Measurements from ENCODE around the gene TXK.
"Not testable (repeated sequence)": the region's sequence is repeated elsewhere in the genome, so short reads cannot be mapped to it uniquely, and the experiment has no call there.

Gene TXK

DNA sequence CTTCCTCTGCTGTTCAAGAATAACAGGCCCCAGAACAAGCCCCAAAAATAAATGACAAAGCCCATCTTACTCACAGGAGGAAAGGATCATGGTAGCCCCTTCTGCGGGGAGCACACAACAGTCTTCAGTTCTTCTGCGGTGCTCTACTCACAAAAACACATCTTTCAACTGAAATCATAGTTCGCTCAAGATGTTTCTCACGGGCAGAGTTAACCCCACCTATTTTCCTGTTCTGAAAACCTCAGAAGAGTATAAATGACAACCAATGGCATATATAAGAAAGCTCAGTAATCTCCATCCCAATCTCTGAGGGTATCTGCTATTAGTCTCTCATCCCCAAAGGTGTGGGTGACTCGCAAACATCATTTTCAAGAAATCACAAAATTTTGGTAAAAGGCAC, at the start of gene TXK:
TSS of gene TXK (minus strand) at position 170 of the 400 bp plus-strand sequence. CDS start at position 90, 80 bp downstream.
- in situ Hi-C loops (cut with MboI; ENCODE audit: low sequenced_read_pairs), result loop anchor here (10.0 to 25.0 kb wide), 2 partner anchors 141 to 403 kb away; no protein-coding TSS in a partner anchor

- in situ Hi-C loops (cut with MboI; ENCODE audit: low sequenced_read_pairs), result no loop called here
These were observed 46.2 kb upstream of the TXK start for GRCh38 chr4:48180234-48180633.

GRCh38 chr4:48178931-48179330, 44.9 kb upstream of the TXK start:
- in situ Hi-C loops (cut with MboI; ENCODE audit: low sequenced_read_pairs), result no loop called here

DNA sequence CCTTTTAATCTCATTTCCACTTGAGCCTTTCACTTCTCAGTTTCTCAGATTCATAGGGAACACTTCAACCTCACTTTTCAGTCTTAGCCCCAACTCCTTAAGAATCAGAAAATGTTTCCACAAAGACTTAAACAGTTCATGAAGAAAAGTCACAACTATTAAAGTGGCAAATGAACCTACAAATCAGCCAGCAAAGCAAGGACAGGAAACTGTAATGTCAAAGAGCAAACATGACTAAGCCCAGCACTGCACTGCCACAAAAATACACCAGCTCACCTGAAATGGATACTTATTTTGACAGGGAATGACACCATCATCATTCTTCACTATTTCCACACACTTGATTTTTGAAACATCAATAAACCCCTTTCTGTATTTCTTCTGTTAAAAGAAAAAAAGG, 41.8 kb upstream of the TXK start:
- in situ Hi-C loops (cut with MboI; ENCODE audit: low sequenced_read_pairs), result no loop called here

GRCh38 chr4:48175328-48175727, 41.3 kb upstream of the TXK start:
- in situ Hi-C loops (cut with MboI; ENCODE audit: low sequenced_read_pairs), result no loop called here

DNA sequence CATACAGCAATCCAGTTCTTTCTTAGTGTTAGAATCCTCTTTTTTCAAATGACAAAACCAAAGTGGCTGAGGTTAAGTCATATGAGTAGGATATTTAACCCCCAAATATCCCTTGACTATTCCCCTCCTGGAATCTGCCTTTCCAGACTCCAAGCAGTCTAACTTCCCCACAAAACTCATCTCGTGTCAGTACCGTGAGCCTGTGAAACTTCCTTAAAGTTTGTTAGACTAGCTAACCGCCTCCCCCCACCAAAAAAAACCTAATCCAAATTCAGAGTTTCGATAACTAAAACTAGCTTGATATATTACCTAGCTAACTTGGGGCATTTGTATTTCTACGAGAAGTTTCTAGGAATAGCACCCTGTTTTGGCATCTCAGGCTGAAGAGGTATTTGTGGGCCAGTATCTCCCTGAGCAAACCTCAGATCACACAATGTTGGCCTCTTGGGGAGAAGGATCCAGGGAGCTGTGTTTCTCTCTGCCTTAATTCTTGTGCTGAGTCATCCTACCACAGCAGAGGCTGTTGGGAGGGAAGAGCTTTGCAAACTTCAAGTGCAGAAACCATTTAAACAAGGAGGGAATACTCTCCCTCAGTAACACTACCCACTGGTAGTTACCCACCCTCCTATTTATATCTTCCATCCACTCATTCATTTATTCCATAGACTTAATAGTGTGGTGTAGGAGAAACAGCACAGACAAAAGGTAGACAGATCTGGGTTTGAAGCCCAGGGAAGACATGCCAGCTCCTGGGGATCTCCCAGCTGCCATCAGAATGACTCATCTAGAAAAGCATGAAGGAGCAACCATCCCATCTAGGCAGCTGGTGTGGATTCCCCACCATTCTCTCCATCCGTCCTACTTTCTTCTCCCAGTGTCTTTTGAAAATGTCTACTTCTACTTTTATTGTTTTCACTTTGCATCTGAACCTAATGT, 39.3 kb upstream of the TXK start:
- in situ Hi-C loops (cut with MboI; ENCODE audit: low sequenced_read_pairs), result no loop called here

DNA sequence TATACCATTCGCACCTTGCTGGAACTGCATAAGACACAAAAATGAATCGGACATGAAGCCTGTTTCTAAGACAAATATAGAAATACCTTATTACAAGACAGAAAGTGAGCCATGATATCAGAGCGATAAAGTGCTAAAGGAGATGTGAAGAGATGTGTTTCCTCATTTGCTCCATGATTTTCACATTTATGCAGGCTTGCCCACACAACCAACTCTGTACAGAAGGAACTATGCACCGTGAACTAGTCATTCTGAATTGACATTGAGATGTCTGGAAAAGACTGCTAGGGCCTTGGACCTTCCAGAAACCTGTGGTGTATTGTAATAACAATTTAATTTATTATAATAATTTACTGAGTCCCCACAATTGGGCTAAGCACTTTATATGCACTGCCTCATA, 38.6 kb upstream of the TXK start:
- in situ Hi-C loops (cut with MboI; ENCODE audit: low sequenced_read_pairs), result no loop called here

- in situ Hi-C loops (cut with MboI; ENCODE audit: low sequenced_read_pairs), result no loop called here
These were observed 35.6 kb upstream of the TXK start for GRCh38 chr4:48169636-48170035.

GRCh38 chr4:48167538-48168263, 33.7 kb upstream of the TXK start:
- in situ Hi-C loops (cut with MboI; ENCODE audit: low sequenced_read_pairs), result no loop called here

DNA sequence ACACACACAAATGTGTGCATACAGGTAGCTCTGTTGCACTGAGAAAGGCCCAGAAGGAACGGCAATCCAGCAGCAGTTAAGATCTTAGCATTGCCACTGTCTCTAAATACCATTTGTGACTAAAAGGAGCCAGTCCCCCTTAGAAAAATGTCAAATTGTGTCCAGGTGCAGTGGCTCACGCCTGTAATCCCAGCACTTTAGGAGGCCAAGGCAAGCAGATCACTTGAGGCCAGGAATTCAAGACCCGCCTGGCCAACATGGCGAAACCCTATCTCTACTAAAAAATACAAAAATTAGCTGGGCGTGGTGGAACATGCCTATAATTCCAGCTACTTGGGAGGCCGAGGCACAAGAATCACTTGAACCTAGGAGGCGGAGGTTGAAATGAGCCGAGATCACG, 30.5 kb upstream of the TXK start:
- in situ Hi-C loops (cut with MboI; ENCODE audit: low sequenced_read_pairs), result not testable (repeated sequence)

DNA sequence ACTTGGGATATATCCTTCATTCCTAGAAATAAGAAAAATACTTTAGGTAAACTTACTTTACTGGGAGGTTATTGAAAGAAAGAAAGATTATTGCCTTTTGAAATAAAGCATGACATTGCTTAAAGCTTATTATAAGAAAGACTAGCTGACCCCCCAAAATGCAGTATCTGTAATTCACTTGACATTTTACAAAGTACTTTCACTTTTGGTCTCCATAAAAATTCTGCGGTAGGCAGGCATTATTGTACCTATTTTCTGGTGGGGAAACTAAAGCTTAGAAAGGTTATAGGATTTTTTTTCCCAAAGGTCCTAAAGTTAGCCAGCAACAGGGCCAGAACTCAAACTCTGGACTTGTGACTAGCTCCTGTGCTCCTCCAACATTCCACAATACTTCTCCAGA, 29.7 kb upstream of the TXK start:
- in situ Hi-C loops (cut with MboI; ENCODE audit: low sequenced_read_pairs), result no loop called here

DNA sequence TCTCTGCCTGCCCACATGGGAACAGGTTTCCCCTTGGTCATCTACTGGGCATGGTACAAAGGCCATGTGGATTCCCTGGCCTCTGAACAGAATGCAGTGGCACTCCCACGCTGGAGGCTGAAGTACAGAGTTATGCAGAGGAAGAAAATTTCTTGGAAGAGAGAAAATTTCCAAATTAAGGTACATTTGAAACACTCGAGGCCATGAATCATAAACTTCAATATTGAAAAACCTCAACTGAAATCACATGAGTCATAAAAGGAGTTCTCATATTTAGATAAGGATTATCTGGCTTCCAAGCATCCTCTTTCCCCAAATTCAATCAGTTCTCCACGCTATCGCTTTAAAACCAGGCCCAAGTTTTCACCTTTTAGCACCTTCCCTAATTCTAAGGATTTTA, 28.1 kb upstream of the TXK start:
- in situ Hi-C loops (cut with MboI; ENCODE audit: low sequenced_read_pairs), result no loop called here

- in situ Hi-C loops (cut with MboI; ENCODE audit: low sequenced_read_pairs), result no loop called here
These were observed 23.2 kb upstream of the TXK start for GRCh38 chr4:48157271-48157670.

DNA sequence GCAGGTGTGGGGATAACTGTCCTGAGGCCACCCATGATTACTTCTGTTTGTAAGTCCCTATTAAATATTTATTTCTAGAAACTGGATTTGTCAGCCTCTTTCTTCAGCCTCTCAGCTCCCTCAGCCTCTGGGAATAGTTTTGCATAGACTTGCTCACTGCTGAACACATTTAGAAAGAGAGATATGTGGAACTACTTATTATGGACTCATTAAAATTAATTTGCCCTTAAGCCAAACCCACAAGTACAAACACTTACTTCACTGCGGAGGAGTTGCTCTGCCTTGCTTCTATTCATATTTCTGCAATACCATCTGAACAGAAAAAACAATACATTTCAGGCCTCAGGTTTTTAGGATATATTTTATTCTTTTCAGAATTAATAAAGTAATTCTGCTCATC, 22.4 kb upstream of the TXK start:
- in situ Hi-C loops (cut with MboI; ENCODE audit: low sequenced_read_pairs), result no loop called here

DNA sequence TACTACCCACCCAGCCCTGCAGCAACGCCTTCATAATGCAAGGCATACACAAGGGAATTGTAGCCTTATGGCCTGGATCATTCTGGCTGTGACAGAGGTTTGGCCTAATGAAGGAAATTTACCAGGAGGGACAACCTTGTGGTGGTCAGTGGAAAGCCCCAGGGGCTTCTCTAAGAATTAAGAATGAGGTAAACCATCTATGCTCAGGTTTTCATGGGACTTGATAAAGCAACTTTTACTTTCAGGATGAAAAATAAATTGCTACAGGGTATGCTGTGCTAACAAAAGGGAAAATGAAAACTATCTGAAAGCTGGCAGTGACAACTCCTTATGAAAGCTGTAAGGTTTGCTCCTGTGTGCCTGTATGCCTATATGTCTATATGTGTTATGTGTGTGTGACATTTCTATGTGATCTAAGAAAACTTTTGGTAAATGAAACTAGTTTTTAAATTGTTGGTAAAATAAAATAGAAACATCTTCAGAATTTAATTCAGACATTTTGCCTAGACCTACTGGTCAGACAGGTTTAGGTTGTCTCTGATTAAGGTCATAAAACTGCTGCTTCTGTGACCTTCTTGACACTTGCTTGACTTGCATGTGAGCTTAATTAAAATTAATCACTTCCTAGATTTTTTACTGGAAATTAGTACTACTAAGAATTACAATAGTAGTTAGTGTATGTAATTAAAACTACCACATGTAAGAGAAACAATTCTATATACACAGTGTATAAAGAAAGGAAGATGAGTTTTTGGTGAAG, 19.9 kb upstream of the TXK start:
- in situ Hi-C loops (cut with MboI; ENCODE audit: low sequenced_read_pairs), result no loop called here

DNA sequence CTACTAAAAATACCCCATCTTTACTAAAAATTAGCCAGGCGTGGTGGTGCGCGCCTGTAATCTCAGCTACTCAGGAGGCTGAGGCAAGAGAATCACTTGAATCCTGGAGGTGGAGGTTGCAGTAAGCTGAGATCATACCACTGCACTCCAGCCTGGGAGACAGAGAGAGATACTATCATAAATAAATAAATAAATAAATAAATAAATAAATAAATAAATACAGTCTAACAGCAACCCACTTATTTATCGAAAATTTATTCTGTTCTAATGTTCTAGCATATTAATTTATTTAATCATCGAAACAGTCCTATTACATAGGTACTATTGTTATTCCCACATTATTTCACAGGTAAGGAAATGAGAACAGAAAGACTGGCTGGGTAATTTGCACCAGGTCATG, 18.2 kb upstream of the TXK start:
- in situ Hi-C loops (cut with MboI; ENCODE audit: low sequenced_read_pairs), result no loop called here

GRCh38 chr4:48149827-48150370, 15.8 kb upstream of the TXK start:
- in situ Hi-C loops (cut with MboI; ENCODE audit: low sequenced_read_pairs), result loop anchor here (25.0 kb wide), 1 partner anchor 387 kb away; no protein-coding TSS in a partner anchor

DNA sequence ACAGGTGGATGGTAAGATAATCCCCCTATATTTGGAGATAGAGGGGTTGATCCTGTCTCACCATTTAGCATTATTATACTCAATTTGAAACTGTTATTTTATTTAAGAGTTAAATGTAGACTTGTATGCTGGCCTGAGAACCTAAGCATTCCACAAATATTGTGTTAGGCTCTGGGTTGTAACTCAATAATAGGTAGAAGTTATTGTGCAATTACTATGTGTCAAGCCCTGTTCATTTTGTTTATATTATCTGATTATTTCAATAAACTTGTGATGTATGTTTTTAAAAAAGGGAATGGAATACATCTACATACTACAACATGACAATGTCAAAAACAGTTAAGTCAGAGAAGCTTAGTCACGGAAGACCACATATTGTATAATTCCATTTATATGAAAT, 13.6 kb upstream of the TXK start:
- in situ Hi-C loops (cut with MboI; ENCODE audit: low sequenced_read_pairs), result loop anchor here (25.0 kb wide), 1 partner anchor 390 kb away; no protein-coding TSS in a partner anchor

GRCh38 chr4:48141048-48141447, 7.0 kb upstream of the TXK start:
- in situ Hi-C loops (cut with MboI; ENCODE audit: low sequenced_read_pairs), result loop anchor here (25.0 kb wide), 1 partner anchor 396 kb away; no protein-coding TSS in a partner anchor

DNA sequence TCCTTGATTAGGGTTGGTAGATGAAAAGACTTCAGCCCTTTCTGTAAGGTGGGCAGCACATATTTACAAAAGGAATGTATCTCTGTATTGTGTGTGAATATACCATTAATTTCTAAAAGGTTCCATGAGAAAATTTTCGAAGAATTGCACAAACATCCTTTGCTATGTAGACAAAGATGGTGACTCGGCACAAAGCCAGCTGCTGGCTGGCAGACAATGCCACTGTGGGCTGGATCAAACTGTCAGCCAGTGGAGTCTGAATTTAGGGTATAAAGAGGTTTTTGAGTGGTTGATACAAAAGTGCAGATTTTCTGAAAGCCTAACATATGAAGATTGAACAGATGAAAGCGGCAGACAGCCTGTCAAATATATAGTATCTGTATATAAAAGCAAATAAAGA, 5.6 kb upstream of the TXK start:
- in situ Hi-C loops (cut with MboI; ENCODE audit: low sequenced_read_pairs), result loop anchor here (10.0 to 25.0 kb wide), 2 partner anchors 135 to 398 kb away; no protein-coding TSS in a partner anchor

GRCh38 chr4:48138936-48139335, 4.9 kb upstream of the TXK start:
- in situ Hi-C loops (cut with MboI; ENCODE audit: low sequenced_read_pairs), result loop anchor here (10.0 to 25.0 kb wide), 2 partner anchors 136 to 398 kb away; no protein-coding TSS in a partner anchor
